ENCODE results near the gene LEFTY2.

DNA sequence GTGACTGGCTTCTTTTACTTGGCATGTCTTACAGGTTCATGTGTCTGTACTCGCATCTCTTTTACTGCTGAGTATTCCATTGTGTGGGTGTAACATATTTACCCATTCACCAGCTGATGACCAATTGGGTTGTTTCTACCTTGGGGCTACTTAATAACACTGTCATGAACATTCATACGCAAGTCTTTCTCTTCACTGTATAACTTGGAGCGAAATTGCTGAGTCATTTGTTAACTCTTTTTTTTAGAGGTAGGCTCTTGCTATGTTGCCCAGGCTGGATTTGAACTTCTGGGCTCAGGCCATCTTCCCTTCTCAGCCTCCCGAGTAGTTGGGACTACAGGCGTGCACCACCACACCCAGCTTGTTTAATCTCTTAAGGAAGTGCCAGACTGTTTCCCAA is 23.5 kb downstream of the LEFTY2 start:
- TF ChIP-seq, protein P1, sequence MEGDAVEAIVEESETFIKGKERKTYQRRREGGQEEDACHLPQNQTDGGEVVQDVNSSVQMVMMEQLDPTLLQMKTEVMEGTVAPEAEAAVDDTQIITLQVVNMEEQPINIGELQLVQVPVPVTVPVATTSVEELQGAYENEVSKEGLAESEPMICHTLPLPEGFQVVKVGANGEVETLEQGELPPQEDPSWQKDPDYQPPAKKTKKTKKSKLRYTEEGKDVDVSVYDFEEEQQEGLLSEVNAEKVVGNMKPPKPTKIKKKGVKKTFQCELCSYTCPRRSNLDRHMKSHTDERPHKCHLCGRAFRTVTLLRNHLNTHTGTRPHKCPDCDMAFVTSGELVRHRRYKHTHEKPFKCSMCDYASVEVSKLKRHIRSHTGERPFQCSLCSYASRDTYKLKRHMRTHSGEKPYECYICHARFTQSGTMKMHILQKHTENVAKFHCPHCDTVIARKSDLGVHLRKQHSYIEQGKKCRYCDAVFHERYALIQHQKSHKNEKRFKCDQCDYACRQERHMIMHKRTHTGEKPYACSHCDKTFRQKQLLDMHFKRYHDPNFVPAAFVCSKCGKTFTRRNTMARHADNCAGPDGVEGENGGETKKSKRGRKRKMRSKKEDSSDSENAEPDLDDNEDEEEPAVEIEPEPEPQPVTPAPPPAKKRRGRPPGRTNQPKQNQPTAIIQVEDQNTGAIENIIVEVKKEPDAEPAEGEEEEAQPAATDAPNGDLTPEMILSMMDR (IDR thresholded peaks at IDR 0.05; ENCODE audit: low read length) = no peak
- TF ChIP-seq EZH2 (IDR thresholded peaks at IDR 0.05; ENCODE audit: borderline replicate concordance, low read length) = no peak

Measured in OCI-LY1 (cell line).